ENCODE data around the gene CISD2. TPM values are rescaled to one million over a fixed set of nuclear protein-coding genes. Genes with fewer than 3 reads are reported as not detected.

CISD2 gene
- total RNA-seq, 1 donor from 2014 or later = 78.6 TPM

DNA sequence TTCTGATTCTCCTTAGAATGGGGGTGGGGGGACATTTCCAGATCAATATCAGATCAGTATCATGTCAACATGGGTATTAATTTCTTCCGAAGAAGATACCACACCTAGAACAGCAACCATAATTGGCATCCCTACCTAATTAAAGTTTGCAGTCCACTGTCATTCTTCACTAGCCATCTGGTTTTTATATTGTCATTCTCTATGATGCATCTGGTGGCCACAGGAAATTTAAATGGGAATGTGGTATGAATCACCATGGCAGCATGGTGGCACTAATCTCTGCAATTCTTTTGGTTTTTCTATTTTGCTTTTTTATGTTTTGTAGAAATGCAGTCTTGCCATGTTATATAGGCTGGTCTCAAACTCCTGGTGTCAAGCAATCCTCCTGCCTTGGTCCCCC lies 24.9 kb upstream of the CISD2 start:
- Histone ChIP-seq H3F3A (ENCODE audit: low read depth) (no peaks in the 10 kb centered on the region), H3K9me3 (ENCODE audit: low read depth) (no peaks in the 10 kb centered on the region), H3K9ac (no peak overlapping the region), H4K20me1 (ENCODE audit: low read depth) (peaks cover 8% of the 10 kb centered on the region), H3K27me3 (no peaks in the 10 kb centered on the region), H3K4me1 (no peaks in the 10 kb centered on the region), H3K4me2 (no peak overlapping the region), H3K79me2 (ENCODE audit: low read depth) (no peaks in the 10 kb centered on the region), H2AFZ (replicated peaks) (no peak overlapping the region), H3K27ac (no peak overlapping the region), H3K36me3 (no peaks in the 10 kb centered on the region), H3K4me3 (no peak overlapping the region)
- Mint-ChIP-seq H3K27me3 (ENCODE audit: insufficient read depth, low read depth) (no peaks in the 10 kb centered on the region), H3K4me3 (no peak overlapping the region), H3K4me1 (no peaks in the 10 kb centered on the region), H3K9me3 (no peaks in the 10 kb centered on the region), H3K27ac (no peak overlapping the region), H3K36me3 (peaks cover 4% of the 10 kb centered on the region)
- TF ChIP-seq EZH2phosphoT487 (IDR thresholded peaks at IDR 0.05) (no peak), CTCF (IDR thresholded peaks at IDR 0.05) (no peak), EZH2 (IDR thresholded peaks at IDR 0.05) (no peak)
- no peak for DNase-seq (ENCODE audit: low spot score)

GRCh38 chr4:102847687-102848086 lies 21.1 kb upstream of the CISD2 start:
- Mint-ChIP-seq H3K9me3 (no peaks in the 10 kb centered on the region), H3K36me3 (peaks cover 2% of the 10 kb centered on the region), H3K27ac (no peak overlapping the region), H3K4me3 (no peak overlapping the region), H3K4me1 (no peaks in the 10 kb centered on the region), H3K27me3 (ENCODE audit: insufficient read depth, low read depth) (no peaks in the 10 kb centered on the region)
- TF ChIP-seq EZH2 (IDR thresholded peaks at IDR 0.05) (no peak), EZH2phosphoT487 (IDR thresholded peaks at IDR 0.05) (no peak), CTCF (IDR thresholded peaks at IDR 0.05) (no peak)
- Histone ChIP-seq H3K4me1 (no peaks in the 10 kb centered on the region), H3K27ac (no peak overlapping the region), H3K9ac (no peak overlapping the region), H3K4me2 (no peak overlapping the region), H4K20me1 (ENCODE audit: low read depth) (no peaks in the 10 kb centered on the region), H3K36me3 (no peaks in the 10 kb centered on the region), H2AFZ (replicated peaks) (no peak overlapping the region), H3F3A (ENCODE audit: low read depth) (no peaks in the 10 kb centered on the region), H3K79me2 (ENCODE audit: low read depth) (no peaks in the 10 kb centered on the region), H3K27me3 (no peaks in the 10 kb centered on the region), H3K9me3 (ENCODE audit: low read depth) (no peaks in the 10 kb centered on the region), H3K4me3 (no peak overlapping the region)
- DNase-seq (ENCODE audit: low spot score) = no peak

- Mint-ChIP-seq H3K27ac (no peak overlapping the region), H3K27me3 (ENCODE audit: insufficient read depth, low read depth) (no peaks in the 10 kb centered on the region), H3K9me3 (no peaks in the 10 kb centered on the region), H3K4me1 (no peaks in the 10 kb centered on the region), H3K4me3 (no peak overlapping the region), H3K36me3 (peaks cover 2% of the 10 kb centered on the region)
- no peaks in the 10 kb centered on the region for H3K36me3 ChIP-seq
- no peaks in the 10 kb centered on the region for H3K4me1 ChIP-seq
- no peak overlapping the region for H2AFZ ChIP-seq (replicated peaks)
- no peak overlapping the region for H3K27ac ChIP-seq
- DNase-seq (ENCODE audit: low spot score) = no peak
- H3K4me2 ChIP-seq = no peak overlapping the region
- no peaks in the 10 kb centered on the region for H3F3A ChIP-seq (ENCODE audit: low read depth)
- H3K79me2 ChIP-seq (ENCODE audit: low read depth) = no peaks in the 10 kb centered on the region
- H4K20me1 ChIP-seq (ENCODE audit: low read depth) = no peaks in the 10 kb centered on the region
- no peaks in the 10 kb centered on the region for H3K9me3 ChIP-seq (ENCODE audit: low read depth)
- no peaks in the 10 kb centered on the region for H3K27me3 ChIP-seq
- H3K9ac ChIP-seq = no peak overlapping the region
- TF ChIP-seq EZH2 (IDR thresholded peaks at IDR 0.05) (no peak), EZH2phosphoT487 (IDR thresholded peaks at IDR 0.05) (no peak), CTCF (IDR thresholded peaks at IDR 0.05) (no peak)
- no peak overlapping the region for H3K4me3 ChIP-seq
These were observed 19.1 kb upstream of the CISD2 start for GRCh38 chr4:102849579-102850104.

Measured in neural progenitor cell (in vitro differentiated cells).